ENCODE measurements around the gene SH2D5. TPM values are rescaled to one million over a fixed set of nuclear protein-coding genes. Genes with fewer than 3 reads are reported as not detected.

SH2D5 gene
- total RNA-seq, 1 donor from 2014 or later = not detected

- intact Hi-C loops (cut with DNase I) = no loop called here
- peak; percentile 51 to 52 for TF ChIP-seq POLR2AphosphoS5 (IDR thresholded peaks at IDR 0.05; ENCODE audit: insufficient read depth in 1 of 2, low read depth in 1 of 2)
- TF ChIP-seq, protein P1, sequence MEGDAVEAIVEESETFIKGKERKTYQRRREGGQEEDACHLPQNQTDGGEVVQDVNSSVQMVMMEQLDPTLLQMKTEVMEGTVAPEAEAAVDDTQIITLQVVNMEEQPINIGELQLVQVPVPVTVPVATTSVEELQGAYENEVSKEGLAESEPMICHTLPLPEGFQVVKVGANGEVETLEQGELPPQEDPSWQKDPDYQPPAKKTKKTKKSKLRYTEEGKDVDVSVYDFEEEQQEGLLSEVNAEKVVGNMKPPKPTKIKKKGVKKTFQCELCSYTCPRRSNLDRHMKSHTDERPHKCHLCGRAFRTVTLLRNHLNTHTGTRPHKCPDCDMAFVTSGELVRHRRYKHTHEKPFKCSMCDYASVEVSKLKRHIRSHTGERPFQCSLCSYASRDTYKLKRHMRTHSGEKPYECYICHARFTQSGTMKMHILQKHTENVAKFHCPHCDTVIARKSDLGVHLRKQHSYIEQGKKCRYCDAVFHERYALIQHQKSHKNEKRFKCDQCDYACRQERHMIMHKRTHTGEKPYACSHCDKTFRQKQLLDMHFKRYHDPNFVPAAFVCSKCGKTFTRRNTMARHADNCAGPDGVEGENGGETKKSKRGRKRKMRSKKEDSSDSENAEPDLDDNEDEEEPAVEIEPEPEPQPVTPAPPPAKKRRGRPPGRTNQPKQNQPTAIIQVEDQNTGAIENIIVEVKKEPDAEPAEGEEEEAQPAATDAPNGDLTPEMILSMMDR (IDR thresholded peaks at IDR 0.05) = no peak
- no peaks in the 10 kb centered on the region for H3K9me3 ChIP-seq
- H3K4me1 ChIP-seq = no peaks in the 10 kb centered on the region
- peak overlapping the region; percentile 8 to 25 for H3K4me3 ChIP-seq
- H3K27ac ChIP-seq = peak overlapping the region; percentile 35
- DNase-seq (ENCODE audit: extremely low spot score in 2 of 2) = no peak
- no peaks in the 10 kb centered on the region for H3K27me3 ChIP-seq
- H3K36me3 ChIP-seq = no peaks in the 10 kb centered on the region
Observed at GRCh38 chr1:20685099-20685662, 47.3 kb downstream of the SH2D5 start.

DNA sequence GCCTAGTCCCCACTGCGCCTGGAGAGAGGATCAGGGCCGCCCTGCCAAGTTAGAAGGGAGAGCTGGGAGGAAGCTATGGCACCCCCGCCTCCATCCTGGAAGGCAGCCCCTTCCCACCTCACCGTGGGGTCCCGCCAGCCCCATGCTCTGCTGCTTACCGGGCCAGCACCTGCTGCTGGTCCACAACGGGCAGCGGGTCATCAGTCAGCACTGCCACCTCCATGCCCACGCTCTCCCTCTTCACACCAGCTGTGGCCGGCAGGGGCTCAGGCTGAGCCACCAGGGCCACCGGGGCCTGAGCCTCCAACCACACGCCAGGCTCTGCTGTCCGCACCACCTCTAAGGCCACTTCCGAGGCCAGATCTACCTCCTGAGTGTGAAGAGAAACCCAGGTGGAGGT is 47.9 kb downstream of the SH2D5 start:
- TF ChIP-seq POLR2A (IDR thresholded peaks at IDR 0.05) = no peak
- TF ChIP-seq POLR2AphosphoS5 (IDR thresholded peaks at IDR 0.05; ENCODE audit: insufficient read depth in 1 of 2, low read depth in 1 of 2) = no peak
- TF ChIP-seq, protein P1 (IDR thresholded peaks at IDR 0.05) = no peak
- Histone ChIP-seq H3K4me1 (no peaks in the 10 kb centered on the region), H3K9me3 (no peaks in the 10 kb centered on the region), H3K4me3 (peak overlapping the region; percentile 8 to 25), H3K27ac (peak overlapping the region; percentile 35), H3K36me3 (no peaks in the 10 kb centered on the region), H3K27me3 (no peaks in the 10 kb centered on the region)
- no peak for DNase-seq (ENCODE audit: extremely low spot score in 2 of 2)
- intact Hi-C loops (cut with DNase I) = no loop called here

DNA sequence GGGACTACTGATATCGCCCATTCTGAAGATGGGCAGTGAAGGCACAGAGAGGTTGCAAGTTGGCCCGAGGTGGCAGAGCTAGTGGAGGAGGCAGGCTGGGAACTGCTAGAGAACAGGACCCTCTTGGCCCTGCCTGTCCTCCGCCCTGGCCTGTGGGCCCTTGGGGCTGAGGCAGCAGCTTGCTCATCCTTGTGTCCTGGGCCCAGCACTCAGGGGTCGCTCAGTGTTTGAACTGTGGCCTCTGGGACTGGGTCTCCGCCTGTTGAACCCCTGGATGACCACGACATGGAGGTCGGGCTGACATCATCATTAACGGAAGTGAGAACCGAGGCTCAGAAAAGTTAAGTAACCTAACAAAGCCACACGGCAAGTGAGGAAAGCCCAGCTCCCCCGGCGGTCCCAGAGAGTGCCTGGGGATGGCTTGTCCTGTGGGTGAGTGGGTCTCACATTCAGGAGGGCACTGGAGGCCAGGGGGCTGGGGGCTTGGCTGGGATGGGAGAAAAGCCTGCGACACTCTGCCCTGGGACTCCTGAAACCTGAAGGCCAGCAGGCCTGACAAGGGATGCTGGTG is 48.4 kb downstream of the SH2D5 start:
- peak overlapping the region; percentile 8 to 25 for H3K4me3 ChIP-seq
- TF ChIP-seq POLR2A (IDR thresholded peaks at IDR 0.05) = no peak
- no peak for TF ChIP-seq POLR2AphosphoS5 (IDR thresholded peaks at IDR 0.05; ENCODE audit: insufficient read depth in 1 of 2, low read depth in 1 of 2)
- TF ChIP-seq, protein P1 (IDR thresholded peaks at IDR 0.05) = no peak
- no peaks in the 10 kb centered on the region for H3K27me3 ChIP-seq
- no peaks in the 10 kb centered on the region for H3K36me3 ChIP-seq
- intact Hi-C loops (cut with DNase I) = no loop called here
- H3K9me3 ChIP-seq = no peaks in the 10 kb centered on the region
- H3K4me1 ChIP-seq = no peaks in the 10 kb centered on the region
- H3K27ac ChIP-seq = peak overlapping the region; percentile 35
- no peak for DNase-seq (ENCODE audit: extremely low spot score in 2 of 2)

GRCh38 chr1:20683614-20684013 is 48.9 kb downstream of the SH2D5 start:
- no peak overlapping the region for H3K4me3 ChIP-seq
- H3K27ac ChIP-seq = no peak overlapping the region
- intact Hi-C loops (cut with DNase I) = no loop called here
- no peaks in the 10 kb centered on the region for H3K9me3 ChIP-seq
- no peaks in the 10 kb centered on the region for H3K27me3 ChIP-seq
- DNase-seq (ENCODE audit: extremely low spot score in 2 of 2) = no peak
- H3K4me1 ChIP-seq = no peaks in the 10 kb centered on the region
- no peak for TF ChIP-seq POLR2A (IDR thresholded peaks at IDR 0.05)
- no peaks in the 10 kb centered on the region for H3K36me3 ChIP-seq

GRCh38 chr1:20682571-20683236 is 49.8 kb downstream of the SH2D5 start:
- H3K36me3 ChIP-seq = no peaks in the 10 kb centered on the region

More at GRCh38 chr1:20682571-20683236, 49.8 kb downstream of the SH2D5 start:
- intact Hi-C loops (cut with DNase I) = no loop called here
- H3K27ac ChIP-seq = no peak overlapping the region
- no peak for DNase-seq (ENCODE audit: extremely low spot score in 2 of 2)
- no peak for TF ChIP-seq POLR2AphosphoS5 (IDR thresholded peaks at IDR 0.05; ENCODE audit: insufficient read depth in 1 of 2, low read depth in 1 of 2)
- TF ChIP-seq, protein P1 (IDR thresholded peaks at IDR 0.05) = no peak
- TF ChIP-seq POLR2A (IDR thresholded peaks at IDR 0.05) = no peak
- H3K9me3 ChIP-seq = no peaks in the 10 kb centered on the region
- H3K4me1 ChIP-seq = no peaks in the 10 kb centered on the region
- no peaks in the 10 kb centered on the region for H3K27me3 ChIP-seq
- no peak overlapping the region for H3K4me3 ChIP-seq
